NCI-H187 (cell line): ENCODE results near the gene SPSB3.
"Not testable (repeated sequence)": the region's sequence is repeated elsewhere in the genome, so short reads cannot be mapped to it uniquely, and the experiment has no call there.

Source experiments
- DNase-seq, 2 experiments: peaks; one replicate each; lab custom pipeline; 2025; lab: John Stamatoyannopoulos, UW

The SPSB3 gene

DNA sequence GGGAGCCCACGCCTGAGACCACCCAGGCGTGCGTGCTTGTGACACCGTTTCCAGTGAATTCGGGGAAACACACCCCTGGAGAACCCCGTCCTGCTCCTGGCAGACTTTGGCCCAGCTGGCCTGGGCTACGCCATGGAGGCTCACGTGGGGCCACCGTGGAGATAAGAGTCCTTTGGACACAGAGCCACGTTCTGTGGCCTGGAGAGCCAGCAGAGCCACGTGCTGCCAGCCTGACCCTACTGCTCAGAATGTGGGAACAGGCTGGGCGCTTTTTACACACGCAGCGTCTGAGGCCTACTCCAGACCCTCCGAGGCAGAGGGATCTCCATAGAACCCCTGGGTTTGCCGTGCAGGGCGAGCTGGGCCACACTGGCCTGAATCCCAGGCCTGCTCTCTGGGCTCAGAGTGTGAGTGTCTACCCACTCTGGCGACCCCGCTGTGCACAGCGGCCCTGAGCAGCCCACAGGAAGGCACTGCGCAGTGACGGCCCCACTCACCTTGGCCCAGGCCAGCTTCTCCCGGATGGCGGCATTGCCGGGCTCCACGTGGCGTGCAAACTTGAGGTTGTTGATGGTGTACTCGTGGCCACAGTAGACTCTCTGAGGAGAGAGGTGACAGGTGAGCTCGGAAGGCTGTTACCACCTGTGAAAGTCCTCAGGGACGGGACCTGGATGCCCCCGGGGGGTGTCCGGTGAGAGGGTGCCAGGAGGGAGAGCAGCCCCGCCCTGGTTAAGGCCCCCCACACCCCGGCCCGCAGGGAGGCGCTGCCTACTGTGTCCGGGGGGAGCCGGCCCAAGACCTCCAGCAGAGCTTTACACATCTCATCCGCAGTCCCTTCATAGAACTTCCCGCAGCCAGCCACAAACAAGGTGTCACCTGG lies 34.3 kb upstream of the SPSB3 start:
- no peak for DNase-seq

DNA sequence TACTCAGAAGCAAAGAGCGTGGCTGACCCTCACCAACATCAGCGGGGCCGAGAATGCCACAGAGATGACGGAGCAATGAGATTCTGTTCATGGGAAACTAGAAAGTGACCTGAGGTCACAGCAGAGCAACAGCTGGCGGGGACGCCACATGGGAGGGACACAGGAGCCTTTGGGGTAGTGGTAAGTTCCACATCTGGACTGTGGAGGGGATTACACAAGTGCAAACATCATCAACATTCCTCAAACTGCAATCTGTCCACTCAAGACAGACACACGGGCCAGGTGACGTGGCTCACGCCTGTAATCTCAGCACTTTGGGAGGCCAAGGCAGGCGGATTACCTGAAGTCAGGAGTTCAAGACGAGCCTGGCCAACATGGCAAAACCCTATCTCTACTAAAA lies 33.1 kb upstream of the SPSB3 start:
- no peak for DNase-seq

DNA sequence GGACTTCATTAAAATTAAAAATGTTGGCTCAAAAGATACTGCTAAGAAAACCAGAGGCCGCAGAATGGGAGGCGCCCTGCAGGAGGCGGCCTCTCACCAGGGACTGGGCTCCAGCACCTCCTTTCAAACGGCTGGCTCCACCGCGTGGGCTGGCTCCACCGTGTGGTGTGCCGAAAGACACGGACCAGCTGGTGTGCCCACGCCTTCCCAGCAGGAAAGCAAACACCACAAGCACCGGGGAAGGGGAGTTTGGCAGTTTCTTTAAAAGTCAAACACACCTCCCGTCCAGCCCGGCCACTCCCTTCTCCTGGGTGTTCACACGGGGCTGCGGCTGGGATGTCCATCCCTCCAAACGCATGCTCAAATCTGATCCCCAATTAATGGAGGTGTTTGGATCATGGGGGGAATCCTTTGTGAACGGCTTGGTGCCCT lies 30.4 kb upstream of the SPSB3 start:
- peak; percentile 56 to 65 for DNase-seq

DNA sequence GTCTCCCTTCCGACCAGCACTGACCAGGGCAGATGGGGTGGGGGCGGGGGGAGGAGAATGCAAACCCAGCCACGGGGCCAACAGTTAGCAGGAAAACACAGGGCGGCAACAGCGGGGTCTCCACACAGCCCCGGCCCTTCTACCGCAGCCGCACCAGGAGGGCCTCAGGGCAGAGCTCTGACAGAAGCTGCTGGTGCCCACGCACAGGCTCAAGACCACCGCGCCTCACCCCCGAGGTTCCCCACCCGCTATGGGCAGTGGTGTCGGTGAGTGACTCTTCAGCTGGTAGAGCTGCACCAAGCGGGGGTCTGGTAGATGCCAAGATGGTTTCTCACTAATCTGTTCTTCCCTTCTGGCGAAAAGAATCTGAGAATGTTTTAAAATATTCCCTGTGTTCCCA lies 28.2 kb upstream of the SPSB3 start:
- DNase-seq = no peak

GRCh38 chr16:1810106-1810505 lies 27.7 kb upstream of the SPSB3 start:
- DNase-seq = no peak

DNA sequence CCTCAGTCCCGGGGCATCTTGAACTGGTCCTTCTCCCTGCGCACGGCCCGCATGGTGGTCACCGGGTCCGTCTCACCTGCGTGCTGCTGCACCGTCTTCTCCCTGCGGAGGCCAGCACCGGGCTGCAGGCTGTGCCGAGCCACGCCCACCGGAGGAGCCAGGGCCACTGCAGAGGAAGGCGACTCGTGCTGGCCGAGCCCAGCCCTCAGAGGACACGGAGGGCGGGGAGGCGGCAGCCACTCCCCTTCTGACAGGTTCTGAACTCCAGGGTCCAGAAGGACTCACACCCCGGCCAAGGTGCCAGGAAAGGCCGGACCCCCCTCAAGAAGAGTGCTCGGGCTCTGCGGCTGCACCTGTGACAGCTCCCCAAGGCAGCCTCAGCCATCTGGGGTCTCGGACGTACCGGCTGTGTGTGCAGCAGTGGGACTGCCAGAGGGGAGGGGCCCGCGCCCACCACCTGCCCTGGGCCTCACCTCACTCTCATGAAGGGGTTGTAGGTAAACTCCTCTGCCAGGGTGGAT lies 27.0 kb upstream of the SPSB3 start:
- no peak for DNase-seq

DNA sequence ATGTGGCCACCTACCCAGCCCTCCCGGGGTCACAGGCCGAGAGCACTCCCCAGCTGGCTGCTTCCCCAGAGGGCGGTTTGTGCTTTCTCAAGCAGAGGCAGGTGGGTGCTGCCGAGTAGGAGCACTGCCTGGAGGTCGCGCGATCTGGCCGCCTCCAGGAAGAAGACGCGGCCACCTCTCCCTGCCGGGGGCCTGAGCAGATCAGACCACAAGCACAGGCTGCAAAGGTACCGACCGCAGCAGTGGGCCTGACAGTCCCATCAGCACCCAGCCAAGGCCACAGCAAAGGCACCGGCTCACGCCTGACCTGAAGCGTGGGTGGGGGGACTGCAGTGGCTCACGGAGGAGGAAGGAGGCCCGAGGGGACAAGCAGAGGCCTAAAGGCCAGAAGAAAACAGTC lies 26.3 kb upstream of the SPSB3 start:
- DNase-seq = no peak

DNA sequence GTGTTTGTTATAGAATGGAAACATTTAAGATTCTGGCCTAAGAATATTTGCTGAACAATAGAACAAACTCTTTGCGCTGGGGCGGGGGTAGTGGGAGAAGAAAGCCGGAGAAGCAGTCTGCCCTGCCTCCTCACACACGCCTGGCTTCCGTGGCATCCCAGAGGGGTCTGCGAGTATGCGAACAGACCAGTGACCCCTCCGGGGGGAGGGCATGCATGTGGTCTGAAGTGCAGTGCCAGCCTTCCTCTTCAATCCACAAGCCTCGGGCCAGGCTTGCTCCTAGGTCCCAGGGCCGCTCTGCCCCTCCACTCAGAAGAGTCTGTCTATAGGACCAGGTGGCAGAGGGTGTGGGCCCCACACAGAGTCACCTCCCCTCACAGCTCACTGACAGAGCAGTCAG lies 25.3 kb upstream of the SPSB3 start:
- no peak for DNase-seq

DNA sequence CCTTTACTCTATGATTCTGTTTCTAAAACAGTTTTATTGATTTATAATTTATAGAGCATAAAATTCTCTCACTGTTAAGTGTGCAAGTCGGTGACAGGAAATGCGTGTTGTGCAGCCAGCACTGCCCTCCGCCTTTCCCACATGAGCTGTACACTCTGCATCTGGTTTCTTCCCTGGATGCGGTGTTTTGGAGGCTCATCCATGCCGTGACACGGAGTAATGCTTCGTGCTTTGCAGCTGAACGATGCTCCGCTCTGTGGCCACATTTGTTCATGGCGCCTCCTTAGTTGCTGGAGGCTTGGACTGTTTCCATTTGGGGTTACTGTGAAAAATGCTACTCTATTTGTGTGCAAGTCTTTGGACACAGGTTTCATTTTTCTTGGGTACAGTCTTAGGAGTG lies 18.3 kb upstream of the SPSB3 start:
- no peak for DNase-seq

DNA sequence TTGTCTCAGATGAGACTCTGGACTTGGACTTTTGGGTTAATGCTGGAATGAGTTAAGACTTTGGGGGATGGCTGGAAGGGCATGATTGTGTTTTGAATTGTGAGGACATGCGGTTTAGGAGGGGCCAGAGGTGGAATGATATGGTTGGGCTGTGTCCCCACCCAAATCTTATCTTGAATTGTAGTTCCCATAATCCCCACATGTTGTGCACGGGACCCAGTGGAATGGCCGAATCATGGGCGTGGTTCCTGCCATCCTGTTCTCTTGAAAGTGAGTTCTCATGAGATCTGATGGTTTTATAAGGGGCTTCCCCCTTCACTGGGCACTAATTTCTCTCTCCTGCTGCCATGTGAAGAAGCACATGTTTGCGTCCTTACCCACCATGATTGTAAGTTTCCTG lies 16.9 kb upstream of the SPSB3 start:
- DNase-seq = not testable (repeated sequence)

DNA sequence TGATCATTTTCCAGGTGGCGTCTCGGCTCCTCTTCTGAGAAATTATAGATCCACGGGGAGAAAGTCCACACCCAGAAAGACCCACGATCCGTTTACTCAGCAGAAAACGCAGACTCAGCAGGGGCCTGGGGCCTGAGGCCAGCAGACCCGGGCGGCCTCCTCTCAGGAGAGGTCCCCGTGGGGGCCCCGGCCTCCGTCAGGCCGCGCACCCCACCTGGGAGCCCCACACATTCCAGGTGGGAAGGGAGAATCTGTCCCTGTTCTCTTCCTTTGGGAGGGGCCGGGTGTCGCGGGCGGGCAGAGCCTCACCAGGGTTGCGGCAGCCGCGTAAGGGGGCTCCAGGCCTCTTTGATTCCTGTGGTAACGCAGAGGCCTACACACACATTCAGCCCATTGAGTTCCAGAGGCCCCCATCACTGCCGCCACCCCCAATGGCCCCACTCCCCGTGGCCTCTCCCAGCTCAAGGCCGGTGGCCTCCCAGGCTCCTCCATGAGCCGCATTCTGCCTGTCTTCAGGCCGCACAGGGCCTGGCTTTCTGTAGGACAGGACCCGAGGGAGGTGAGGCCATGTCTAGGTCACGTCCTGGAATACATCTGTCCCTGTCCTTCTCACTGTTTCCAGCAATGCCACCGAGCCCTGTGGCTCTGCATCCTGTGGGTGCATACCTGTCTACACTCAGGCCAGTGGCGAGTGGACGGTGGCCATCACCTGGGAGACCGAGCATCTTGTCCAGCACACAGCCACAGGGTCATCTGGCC lies 12.7 kb upstream of the SPSB3 start:
- DNase-seq = no peak

DNA sequence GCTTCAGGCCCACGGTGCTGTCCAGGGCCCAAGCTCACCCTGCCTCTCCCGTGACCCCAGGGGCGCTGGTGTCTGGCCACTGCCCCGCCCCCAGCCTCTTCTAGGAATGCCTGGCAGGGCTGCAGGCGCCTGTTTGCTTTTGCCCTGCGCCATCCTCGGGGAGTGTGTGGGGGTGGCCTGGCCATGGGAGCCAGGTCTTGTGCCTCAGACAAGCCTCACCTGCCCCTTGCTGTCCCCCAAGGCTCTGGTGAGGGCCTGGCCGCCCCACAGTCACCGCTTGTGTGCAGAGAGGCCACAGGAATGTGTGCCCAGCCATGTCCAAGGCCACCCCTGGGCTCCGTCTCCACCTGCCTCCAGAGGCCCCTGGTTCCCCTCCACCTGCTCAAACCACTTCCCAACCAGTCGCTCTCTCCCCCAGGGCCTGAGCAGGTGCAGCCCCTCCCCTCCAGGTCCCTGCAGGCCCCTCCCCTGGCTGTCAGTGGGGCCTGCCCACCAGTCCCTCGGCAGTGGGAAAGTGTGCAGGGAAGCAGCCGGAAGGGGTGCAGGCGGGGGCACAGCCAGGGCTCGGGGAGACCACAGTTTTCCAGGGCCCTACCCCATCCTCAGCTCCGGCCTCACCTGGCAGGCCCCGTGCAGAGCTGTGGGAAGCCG lies 12.0 kb upstream of the SPSB3 start:
- DNase-seq = peak in 1 of 2 experiments; percentile 37

GRCh38 chr16:1793578-1794220 lies 11.3 kb upstream of the SPSB3 start, which contains the start of gene IGFALS:
Gene IGFALS, minus strand, starts transcription at chr16:1793705. Its CDS starts 53 bp downstream, at chr16:1793652.
- DNase-seq = no peak

GRCh38 chr16:1792836-1793577 lies 10.6 kb upstream of the SPSB3 start:
- no peak for DNase-seq

- no peak for DNase-seq
These were observed 9.8 kb upstream of the SPSB3 start for GRCh38 chr16:1791943-1792812.

DNA sequence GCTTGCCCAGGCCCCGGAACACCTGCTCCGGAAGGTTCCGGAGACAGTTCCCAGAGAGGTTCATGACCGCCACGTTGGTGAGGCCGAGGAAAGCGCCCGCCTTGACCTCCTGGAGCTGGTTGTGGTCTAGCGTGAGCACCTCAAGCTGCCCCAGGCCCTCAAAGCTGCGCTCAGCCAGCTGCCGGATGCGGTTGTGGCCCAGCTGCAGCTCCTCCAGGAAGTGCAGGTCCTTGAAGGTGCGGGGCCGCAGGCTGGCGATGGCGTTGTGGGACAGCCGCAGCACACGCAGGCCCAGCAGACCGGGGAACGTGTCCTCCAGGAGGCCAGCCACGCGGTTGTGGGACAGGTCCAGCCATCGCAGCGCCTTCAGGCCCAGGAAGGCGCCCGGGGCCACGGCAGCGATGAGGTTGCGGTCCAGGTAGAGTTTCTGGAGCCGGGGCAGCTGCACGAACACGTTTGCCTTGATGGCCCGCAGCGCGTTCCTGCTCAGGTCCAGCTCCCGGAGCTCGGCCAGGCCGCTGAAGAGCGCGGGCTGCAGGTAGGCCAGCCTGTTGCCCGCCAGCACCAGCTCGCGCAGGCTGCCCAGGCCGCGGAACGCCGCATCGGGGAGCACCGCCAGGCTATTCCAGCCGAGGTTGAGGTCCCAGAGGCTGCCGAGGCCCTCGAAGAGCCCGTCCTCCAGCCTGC lies 9.0 kb upstream of the SPSB3 start:
- DNase-seq = no peak

DNA sequence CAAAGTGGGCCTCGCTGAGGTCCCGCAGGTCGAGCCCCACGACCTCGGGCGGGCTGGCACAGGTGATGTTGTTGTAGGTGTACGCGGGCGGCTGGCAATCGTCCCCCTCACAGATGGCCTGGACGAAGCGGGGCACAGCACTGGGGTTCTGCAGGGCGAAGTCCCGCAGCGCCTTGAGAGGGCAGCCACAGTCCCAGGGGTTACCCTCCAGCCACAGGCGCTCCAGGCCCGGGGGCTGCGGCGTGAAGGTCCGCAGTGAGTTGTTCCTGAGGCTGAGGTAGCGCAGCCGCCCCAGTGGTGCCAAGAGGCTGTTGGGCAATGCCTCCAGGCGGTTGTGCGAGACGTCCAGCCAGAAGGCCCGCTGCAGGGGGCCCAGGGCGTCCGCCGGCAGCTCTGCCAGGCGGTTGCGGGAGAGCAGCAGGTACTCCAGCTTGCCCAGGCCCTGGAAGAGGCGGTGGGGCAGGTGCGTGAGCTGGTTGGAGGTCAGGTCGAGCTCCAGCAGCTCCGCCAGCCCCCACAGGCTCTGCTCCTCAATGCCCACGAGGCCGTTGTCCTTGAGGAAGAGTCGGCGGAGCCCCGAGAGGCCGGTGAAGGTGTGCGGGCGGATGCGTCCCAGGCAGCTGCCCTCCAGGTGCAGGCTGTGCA lies 8.4 kb upstream of the SPSB3 start:
- no peak for DNase-seq

DNA sequence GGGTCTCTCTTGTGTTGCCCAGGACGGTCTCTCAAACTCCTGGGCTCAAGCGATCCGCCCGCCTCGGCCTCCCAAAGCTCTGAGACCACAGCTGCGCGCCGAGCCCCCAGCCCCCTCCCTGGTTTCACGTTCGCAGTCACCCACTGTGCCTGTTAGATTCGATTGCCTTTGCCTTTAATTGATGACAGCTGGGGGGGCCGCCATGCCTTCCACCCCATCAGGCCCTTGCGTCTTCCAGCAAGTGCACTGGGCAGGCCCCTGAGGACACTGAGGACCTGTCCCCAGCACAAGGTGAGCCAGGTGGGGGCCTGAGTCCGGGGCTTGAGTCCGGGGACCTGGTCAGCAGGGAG lies 7.9 kb upstream of the SPSB3 start:
- DNase-seq = no peak

- DNase-seq = no peak
These were observed 7.3 kb upstream of the SPSB3 start for GRCh38 chr16:1789643-1790045.
